T-helper 9 cell (primary cell): Measurements from ENCODE around the gene CORO1C.
A peak's percentile ranks its signal among the peaks of the same experiment; 100 is the strongest.

Experiments used
- DNase-seq: peaks from one replicate; pipeline ENCODE4 v3.0.0-alpha.2; 2020

The CORO1C gene

DNA sequence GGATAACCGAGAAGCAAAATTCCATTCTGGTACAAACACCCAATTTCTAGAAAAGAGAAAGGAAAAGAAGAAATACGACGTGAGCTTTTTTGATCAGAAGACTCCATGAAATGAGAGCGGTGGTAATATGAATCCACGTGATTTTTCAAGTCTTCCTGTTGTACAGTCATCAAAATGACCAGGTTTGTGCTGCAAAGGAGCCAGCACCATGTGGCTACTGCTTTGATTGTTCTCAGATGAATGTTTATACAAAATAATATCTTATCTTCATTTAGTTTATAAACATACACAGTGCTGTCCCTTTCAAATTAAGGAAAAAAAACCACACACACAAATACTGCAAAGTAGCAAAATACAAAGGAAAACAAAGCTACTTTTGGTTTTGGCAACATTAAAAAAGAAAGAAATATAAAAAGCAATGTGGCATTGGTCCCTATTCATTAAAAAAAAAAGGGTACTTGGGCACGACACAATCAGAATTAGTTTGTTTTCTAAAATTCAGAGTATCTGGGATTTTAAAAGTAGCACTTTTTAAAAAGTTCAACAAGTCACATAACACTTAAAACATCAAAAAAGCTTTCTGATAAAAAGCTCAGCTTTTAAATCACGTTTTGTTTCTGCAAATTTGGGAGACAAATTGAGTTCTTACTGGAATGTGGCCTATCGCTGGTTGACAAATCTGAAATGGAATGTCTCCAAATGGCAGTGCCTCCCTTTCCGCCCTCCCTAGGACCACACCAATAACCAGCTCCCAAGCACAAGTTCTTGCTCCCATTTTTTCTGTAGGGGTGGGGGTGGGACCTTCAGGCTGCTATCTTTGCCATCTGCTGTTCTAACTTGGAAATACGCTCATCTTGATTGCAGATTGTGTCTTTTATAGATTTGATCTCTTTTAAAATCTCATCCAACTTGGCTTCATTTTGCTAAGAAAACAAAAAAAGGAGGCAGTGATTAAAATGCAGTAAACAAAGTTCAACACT lies 84.4 kb downstream of the CORO1C start:
- DNase-seq: no peak

DNA sequence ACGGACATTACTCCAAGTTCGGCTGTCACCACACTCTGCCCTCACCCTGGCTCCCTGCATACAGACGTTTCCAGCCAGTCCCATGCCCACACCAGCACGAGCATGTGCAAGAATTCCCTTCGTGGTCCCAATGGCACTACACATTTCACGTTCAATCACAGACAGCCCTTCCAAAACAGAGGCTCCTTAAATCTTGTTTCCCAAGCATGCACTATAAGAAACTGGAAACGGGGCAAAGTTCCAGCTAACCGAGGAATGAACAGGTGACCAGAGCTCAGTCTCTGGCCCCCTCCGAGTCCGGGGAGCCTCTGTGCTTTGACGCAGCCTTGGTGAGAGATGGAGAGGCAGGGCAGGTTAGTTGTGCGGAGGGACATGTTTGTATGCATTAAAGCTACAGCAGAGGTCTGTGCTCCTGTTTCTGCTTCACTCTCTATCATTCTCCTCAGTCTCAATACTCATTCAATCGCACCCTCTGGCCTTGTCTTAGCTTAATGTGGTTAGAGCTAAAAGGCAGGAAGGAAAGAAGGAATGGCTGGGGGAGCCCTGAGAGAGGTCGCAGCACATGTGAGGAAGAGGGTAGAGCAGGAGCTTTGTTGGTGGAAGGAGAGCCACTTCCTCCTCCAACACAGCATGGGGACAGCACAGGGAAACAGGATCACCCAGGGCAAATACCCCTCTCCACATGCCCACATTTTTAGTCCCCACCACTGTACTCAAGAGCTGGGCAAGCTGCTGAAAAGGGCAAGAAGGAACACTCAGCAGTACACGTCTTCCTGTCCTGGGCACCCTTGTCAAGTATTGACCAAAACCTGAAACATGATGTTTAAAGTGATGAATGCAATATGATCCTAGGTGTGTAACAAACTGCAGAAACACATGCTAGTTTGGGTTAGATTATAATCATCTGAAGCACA lies 85.4 kb downstream of the CORO1C start:
- no peak for DNase-seq

DNA sequence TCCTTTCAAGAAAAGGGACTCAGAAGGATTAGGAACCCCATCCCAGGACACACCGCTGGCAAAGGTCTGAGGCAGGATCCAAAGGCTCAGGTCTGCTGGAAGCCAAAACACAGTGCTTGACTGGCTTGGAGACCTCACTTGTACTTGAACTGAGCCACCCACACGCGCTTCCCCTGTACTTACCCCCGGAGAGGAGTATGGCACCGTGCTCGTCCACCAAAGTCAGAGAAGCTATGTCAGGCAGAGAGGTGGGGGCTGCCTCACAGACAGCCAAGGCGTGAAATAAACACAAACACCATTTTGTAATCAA lies 86.6 kb downstream of the CORO1C start:
- no peak for DNase-seq

DNA sequence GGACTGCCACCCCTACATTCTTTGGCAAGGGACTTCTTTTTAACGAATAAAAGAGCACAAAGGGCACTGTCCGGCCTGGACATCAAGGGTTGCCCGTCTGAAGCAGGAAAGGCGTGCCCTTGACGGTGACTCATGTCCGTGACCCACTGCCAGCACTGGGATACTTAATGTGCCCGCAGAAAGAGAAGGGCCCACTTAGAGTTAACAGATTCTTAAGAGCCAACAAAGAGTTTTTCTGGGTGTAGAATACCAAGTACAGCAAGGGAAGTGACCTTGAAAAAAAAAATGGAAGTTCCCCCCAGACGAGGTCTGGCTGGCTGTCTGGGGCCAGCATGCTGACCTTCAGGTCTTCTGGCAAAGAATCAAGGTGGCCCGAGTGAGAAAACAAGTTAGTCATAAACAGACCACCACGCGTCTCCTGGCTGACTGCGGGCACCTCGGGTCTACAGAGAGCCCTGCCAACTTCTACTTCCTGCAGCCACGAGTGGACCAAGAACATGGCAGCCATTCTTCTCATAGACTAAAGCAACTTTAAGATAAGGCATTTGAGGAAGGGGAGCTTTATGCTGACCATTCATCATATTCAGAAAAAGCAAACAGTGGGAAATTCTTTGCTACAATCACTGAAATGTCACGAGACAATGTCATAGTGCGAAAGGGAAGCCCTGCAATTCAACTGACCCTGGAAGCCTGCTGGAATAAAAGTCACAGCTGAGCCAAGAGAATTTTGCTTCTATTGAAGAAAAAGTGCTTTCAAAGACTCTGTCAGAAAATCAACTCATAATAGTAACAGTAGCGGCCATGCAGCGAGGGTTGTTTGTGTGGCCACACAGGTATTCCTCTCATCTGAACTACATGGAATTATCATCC lies 87.1 kb downstream of the CORO1C start:
- DNase-seq: no peak

DNA sequence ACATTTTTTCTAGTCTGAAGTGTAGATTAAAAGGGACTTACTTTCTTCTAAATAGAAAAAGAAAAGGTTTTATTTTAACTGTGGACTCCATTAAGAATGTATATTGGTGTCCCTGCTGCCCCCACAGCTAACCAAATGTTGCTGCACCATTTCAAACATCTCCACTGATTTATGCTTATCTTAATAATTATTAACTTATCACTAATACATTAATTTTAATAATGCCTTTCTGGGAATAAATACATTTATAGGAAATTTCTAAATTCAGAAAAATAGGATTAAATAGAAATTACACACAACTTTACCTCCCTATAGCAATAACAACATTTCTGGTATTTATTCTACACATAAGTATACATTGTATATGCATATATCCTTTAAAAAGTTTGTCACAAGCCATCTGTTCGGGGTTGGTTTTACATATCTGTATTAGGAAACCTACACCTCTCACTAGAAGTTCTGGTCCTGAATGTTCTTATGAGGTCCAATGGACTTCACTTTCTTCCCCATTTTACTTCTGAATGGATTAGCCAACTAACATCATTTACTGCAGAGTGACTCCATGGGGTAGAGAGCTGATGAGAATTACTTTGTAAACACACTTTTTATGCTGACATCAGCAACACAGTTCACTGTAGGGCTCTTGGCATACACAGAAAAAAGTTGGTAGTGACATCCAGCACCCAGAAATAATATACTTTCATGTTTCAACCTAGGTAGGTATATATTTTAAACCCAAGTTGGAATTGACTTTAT lies 88.2 kb downstream of the CORO1C start:
- DNase-seq: no peak

DNA sequence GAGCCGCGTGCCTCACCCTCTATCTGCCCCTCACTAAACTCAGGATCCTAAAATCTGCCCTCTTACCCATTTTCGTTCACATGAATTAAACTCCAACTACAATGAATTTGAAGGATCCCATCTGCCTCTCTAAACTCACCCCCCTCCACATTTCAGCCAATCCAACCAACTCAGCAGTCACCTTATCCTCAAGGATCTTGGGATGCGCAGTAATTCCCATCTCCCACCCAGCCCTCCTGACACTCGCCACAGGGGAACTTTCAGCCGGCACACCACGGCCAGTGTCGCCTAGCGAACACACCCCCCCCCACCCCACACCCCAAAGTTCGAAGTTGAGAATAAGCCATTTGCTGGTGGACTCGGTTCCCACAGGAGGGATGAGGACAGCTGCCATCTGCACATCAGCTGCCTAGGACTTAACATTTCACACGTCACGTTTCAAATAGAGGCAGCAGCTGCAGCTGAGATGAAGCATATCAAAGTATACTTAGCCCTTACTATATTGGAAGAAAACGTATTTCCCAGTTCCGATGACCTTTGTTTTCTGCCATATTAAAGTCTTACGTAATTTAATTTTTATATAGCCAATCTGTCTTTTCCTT lies 88.9 kb downstream of the CORO1C start:
- DNase-seq: no peak

DNA sequence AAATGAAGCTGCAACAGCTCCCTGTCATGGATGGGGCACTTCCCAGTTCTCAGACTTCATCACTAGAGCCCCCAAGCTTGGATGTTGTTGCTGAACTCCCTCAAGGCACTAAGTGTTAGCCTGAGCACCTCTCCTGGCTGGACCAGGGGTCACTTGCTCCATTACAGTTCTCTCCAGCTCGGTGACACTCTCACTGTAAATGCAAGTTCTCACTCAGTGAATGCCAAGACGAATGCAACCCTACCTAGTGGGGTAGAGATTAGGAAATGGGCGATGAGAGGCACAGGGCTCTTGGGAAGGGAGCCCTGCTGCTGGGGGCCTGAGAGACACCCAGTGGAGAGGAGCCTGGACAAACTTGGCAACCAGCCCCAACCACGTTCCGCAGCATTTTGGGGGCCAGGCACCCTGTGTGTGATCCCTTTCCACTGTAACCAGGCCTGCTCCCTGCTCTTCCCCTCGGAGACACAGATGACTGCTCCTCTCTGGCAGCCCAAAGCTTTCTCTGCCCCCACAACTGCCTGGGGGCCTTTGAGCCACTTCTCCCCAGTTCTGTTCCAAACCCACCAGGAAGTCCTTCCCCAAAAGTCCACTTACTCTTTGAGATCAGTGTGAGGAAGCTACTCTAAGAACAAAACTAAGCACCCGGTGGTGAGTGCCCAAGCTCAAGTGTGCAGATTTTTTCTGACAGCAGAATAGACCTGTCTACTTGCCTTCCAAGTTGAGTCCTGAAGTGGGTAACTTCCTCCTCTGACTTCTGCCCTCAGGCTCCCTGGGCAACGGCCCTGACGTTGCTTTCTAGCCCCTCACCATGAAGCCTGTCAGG lies 89.7 kb downstream of the CORO1C start:
- DNase-seq: no peak

DNA sequence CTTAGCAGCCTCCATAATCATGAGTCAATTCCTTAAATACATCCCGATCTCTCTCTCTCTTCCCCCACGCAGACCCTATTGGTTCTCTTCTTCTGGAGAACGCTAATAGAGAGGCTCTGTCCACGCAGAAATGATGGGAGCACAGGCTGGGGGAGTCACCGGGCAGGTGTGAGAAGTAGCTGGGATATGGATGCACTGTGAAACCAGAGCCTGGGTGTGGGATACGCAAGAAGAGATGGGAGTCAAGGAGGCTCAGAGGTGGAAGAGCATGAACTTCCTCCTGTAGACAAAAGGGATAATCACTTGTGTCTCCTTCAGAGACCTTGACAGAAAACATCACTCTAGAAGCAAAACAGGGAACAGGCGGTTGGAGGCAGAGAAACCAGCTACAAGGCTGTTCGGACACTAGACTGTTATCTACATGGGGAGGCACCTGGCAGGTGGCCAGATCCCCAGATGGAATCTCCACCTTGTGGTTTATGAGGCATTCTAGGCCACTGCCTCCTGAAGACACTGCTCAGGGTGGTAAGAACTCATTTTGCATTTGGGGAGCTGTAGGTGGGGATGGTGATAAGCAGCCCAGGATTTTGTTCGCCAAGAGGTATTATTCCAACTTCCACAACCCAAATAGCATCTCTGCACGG lies 90.4 kb downstream of the CORO1C start:
- DNase-seq: no peak

DNA sequence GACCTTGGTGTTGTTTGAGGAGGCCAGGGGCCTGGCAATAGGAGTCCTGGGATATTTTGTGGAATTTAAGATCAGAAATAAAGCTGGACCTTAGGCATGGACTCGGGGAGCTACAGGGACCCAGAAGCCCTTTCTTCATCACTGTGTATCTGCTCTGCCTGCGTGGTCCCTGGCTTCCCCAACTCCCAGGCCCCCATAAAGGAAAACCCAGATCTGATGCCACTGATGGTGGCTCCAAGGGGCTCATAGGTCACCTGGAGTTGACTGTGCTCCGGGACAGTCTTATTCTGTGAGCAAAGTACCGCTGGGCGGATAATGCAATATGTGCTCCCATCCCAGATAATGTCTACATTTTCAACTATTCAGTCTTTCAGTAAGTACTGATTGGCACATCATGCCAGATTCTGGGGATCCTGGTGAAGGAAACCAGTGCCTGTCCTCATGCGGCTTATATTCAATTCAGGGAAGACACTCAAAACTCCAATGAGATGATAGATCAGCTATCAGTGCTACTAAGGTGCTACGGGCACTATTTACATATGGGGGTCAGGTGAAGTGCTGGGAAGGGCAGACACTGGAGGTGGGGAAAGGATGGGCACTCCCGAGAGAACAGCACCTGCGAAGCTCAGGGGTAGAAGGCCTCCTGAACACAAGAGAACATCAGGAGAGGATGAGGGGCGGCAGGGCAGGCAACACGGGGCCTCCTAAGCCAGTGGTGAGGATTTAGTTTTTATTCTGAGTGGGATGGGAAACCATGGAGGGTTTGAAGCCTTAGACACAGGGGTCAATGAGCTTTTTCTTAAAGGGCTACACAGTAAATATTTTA lies 92.1 kb downstream of the CORO1C start:
- DNase-seq: no peak

DNA sequence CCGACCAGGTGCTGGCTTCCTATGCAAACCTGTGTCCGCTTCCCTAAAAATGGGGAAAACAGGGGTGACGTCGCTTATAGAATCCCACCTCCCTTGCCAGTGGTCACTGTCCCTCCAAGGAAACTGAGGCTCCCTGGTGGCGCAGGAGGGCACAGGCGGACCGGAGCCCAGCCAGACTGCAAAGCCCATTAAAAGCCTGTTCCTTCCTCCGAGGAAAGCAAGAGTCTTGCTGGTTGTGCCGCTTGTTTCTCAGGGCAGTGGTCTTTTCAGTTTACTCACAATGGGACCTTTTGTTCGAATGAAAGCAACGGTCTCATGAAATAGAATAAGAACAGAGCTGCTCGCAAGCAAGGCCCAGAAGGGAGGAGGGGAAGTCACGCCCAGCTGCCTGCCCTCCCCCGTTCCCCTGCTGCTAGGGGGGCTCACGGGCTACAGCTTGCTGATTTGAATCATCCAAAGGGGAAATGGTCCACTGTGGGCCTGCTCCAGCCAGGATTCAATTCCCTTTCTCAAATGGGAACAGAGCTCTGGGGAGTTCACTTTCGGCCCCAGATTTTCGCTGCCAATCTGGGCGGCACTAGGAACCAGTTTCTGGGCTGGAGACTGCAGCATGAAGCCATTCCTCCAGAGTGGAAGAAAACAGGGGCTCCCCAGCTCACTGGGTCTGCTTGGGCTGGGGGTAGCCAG lies 93.0 kb downstream of the CORO1C start:
- DNase-seq: no peak

DNA sequence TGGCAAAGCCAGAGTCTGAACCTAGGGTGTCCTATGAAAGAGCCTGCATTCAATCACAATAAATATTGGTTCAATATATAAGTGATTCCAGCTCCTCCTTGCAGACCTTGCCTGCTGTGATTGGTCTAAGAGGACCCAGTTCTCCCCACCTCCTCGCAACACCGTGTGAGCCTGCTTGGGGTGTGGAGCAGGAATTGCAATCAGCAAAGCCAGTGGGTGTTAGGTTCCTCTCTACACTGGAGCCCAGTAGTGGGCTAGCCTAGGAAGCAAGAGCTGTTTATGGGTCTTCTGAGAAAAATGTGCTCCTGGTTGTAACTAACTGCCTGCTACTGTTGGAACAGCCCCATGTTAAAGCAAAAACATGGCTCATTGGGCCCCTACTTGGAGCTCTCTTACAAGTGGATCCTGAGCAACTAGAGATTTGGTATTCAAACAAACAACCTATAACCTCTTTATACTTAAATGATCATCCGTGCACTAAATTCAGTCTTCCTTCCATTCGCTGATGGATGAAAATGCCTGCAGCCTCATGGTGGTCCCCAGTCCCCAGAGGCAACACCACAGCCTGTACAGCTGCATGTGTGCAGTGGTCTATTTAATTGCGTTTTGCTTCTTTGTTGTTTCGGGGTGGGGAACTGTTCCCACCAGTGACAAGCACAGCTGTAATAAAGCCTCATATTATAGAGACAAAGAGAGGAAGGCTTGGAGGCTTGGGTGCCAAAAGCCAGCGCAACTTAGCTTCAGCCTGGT lies 93.9 kb downstream of the CORO1C start:
- DNase-seq: no peak

DNA sequence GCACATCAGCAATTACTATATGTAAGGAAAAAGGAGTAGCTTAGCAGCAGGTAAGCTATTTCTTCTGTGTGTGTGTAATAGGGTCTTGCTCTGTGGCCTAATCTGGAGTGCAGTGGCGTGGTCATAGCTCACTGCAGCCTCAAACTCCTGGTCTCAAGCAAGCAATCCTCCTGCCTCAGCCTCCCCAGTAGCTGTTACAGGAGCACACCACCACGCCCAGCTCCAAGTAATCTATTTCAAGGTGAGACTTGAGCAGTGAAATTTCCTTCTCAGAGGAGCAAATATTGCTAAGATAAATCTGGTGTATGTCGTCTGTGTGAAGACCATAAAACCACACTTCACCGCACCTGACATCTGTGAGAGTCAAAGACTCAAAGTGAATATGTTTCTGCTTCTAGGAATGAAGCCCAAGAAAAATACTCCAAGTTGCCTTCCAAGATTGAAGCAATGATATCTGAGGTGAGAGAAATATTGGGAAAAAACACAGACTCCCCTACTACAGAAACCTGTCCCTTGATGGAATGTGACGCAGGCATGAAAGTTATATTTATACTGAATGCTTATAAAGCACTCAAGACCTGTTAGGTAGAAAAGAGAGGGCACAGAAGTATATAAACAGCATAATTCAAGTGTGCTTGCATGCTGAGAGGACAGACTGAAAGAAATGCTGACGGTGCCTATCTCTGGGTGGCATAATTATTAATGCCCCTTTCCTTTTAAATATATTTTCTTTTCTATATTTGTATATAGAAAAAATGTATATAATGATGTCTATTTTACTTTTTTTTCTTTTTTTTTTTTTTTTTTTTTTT lies 95.1 kb downstream of the CORO1C start:
- no peak for DNase-seq

DNA sequence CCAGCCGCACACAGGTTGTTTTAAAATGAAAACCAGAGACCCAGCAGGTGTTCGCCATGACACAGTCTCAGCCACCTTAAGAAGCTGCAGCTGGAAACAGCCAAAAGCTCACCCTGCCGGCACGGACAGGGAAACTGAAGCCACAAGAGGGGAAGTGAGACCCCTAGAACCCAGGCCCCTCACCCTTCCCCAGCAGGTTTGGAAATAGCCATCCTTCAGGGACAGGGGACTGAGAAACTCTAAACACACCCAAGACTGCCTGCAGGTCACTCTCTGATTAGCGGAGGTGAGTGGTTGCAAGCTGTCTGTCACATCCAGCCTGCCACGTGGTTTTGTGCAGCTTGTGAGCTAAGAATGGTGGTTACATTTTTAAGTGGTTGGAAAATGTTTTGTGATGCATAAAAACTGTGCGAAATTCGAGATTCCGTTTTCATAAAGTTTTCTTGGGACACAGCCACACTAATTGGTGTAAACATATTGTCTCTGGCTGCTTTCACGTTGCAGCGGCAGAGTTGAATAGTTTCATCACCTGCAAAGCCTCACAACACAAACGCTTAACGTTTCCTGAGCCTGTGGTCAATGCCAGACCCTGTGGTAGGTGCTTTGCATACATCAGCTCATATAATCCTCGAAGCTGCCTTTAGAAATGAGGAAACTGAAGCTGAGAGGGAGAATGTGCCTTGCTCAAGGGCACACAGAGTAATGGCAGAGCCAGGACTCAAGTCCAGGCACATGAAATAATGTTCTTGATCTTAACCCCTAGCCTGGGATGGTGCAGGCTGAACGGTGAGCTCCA lies 95.9 kb downstream of the CORO1C start:
- DNase-seq: no peak

DNA sequence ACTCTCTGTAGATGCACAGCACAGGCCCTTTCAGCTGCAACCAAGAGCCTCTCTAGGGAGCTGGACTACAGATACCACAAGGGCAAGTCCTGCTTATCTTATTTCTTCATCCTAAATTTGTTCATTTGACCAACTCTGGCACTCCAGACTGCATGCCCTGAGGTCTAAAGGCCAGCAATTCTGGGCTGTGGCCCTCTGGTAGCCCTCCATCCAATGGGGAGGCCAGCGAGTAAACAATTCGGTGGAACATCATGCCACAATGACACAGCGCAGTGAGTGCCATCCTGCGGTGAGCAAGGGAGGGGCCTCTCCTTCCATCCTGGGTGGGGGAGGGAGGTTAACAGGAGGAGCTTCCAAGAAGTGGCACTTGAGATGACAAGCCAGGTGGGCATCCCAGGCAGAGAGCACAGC lies 97.0 kb downstream of the CORO1C start:
- DNase-seq: no peak

DNA sequence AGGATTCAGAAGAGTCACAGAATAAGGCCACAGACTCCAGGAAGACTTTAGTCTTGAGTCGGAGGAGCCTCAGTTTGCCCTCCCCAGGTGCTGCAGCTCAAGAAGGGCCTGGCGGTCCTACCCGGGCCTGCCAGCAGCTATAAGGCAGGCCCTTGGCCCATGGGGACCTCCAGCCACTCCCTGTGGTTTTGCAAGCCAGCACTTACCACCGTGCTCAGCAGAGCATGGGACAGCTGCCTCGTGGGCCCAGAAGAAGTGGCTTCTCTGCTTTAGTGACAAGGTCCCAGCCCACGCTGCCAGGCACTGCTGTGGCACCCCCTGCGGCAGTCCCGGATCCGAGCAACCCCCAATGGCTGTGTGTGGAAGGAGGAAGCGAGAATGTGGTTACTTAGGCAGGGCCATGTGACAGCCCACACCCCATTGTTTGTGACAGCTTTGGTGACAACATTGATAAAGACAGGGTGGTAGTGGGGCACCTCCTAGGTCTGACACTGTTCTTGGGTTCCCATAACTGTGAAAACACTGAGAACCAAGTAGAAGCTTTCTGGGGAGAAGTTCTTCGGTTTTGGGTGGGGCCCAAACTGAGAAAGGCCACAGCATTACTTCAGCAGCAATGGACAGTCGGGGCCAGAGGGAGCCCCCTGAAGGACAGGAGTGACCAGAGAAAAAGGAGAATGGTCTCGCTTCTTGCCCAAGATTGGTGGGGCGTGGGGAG lies 97.6 kb downstream of the CORO1C start, which contains the start of gene SELPLG:
TSS of gene SELPLG (minus strand) at position 361 of the 715 bp plus-strand sequence. CDS start 9,587 bp downstream, outside the sequence.
- peak; percentile 81 for DNase-seq
